AG04450 (cell line): Measurements from ENCODE around the gene MEIS2. TPM values are rescaled to one million over a fixed set of nuclear protein-coding genes. Genes with fewer than 3 reads are reported as not detected.

Source experiments
- CTCF ChIA-PET: fragments of 300-600, 350-600 bp; formaldehyde crosslinking; extraction: SDS; loops from one replicate; lab custom pipeline; 2022; ENCODE audit warnings: antibody characterized with exemption, inconsistent platforms; lab: Charles Lee
- POLR2A ChIA-PET: fragments of 350-600 bp; formaldehyde crosslinking; extraction: SDS; loops from one replicate; lab custom pipeline; 2021; ENCODE audit warnings: antibody characterized with exemption, inconsistent platforms; lab: Yijun Ruan, JAX
- DNase-seq: peaks from one replicate; pipeline ENCODE4 v3.0.0-alpha.2; 2011; ENCODE audit warnings: low read depth, low spot score
- H3K27ac ChIP-seq: one replicate; pipeline ENCODE4 v1.5.1; 2012; ENCODE audit warnings: low read depth, low read length, control low read depth
- H3K27me3 ChIP-seq: one replicate; pipeline ENCODE4 v1.6.0; 2012; ENCODE audit warnings: low read length; ENCODE audit not compliant: control insufficient read depth, insufficient read depth
- H3K4me3 ChIP-seq: 2 replicates; pipeline ENCODE4 v1.5.1; 2011; ENCODE audit warnings: mild to moderate bottlenecking, low read depth, low read length, control low read depth
- H3K9me3 ChIP-seq: 2 replicates; pipeline ENCODE4 v1.5.1; 2012; ENCODE audit warnings: low read length; ENCODE audit not compliant: control insufficient read depth, insufficient read depth
- polyA plus RNA-seq: library from polyadenylated mRNA; depleted of rRNA; stranded (reverse); fragments of >200 nt; gene quantifications from 2 replicates; pipeline ENCODE4 v1.2.3, GENCODE V29; 2011
- TF ChIP-seq, protein P1 (sequence below): IDR thresholded peaks from 2 replicates; pipeline ENCODE4 v1.5.1; 2011; ENCODE audit warnings: low read depth, low read length, control low read depth, inconsistent platforms

Gene MEIS2
- polyA plus RNA-seq, 1 experiment = 31.7 TPM

DNA sequence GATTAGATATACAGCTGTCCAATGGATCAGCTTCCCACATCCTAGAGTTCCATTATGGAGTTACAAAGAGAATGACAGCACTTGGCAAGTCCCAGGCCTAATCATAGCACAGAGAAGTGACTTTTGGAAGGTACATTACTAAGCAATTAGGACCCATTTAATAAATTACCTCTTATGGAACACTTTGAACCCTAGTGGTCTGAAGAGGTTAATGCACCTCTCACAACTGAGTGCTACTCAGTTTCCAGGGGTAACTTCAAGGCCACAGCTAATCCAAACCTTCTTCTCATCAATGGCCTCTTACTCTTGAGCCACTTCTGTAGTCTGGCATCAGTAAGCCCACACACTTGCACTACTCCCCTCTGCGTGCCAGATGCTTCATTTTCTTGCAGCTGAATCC is 34.9 kb upstream of the MEIS2 start:
- no peak overlapping the region for H3K27ac ChIP-seq
- no peaks in the 10 kb centered on the region for H3K9me3 ChIP-seq
- no peak for DNase-seq
- no peak overlapping the region for H3K4me3 ChIP-seq
- no peaks in the 10 kb centered on the region for H3K27me3 ChIP-seq
- ChIA-PET CTCF (interaction anchor here (0.6 to 5.7 kb wide), 7 partner anchors 11 to 1404 kb away, joined by 3 to 87 read pairs (median 3); no protein-coding TSS in a partner anchor), POLR2A (no interaction called here)
- TF ChIP-seq, protein P1, sequence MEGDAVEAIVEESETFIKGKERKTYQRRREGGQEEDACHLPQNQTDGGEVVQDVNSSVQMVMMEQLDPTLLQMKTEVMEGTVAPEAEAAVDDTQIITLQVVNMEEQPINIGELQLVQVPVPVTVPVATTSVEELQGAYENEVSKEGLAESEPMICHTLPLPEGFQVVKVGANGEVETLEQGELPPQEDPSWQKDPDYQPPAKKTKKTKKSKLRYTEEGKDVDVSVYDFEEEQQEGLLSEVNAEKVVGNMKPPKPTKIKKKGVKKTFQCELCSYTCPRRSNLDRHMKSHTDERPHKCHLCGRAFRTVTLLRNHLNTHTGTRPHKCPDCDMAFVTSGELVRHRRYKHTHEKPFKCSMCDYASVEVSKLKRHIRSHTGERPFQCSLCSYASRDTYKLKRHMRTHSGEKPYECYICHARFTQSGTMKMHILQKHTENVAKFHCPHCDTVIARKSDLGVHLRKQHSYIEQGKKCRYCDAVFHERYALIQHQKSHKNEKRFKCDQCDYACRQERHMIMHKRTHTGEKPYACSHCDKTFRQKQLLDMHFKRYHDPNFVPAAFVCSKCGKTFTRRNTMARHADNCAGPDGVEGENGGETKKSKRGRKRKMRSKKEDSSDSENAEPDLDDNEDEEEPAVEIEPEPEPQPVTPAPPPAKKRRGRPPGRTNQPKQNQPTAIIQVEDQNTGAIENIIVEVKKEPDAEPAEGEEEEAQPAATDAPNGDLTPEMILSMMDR = peak; percentile 32

DNA sequence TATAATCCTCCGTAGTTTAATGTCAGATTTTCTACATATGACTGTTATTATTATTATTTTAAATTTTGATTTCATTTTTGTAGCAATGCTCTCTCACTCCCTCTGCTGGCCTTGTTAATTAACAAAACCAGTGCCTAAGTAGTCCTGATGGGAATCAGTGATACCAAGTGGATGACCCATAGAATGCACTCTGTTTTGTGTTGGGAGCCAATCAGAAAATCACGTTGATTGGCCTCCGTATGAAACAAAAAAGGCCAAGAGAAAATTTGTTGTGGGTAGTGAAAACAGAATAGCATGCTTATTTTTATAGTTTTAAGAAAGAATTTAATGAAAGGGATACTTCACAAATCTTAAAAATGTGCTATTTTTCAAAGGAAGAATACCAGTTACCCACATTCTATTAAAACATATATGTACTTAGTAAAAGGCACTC is 34.4 kb upstream of the MEIS2 start:
- no peak overlapping the region for H3K27ac ChIP-seq
- ChIA-PET CTCF (interaction anchor here (0.6 to 5.7 kb wide), 20 partner anchors 11 to 1612 kb away, joined by 3 to 87 read pairs (median 4); partner anchors contain the start of gene MEIS2), POLR2A (no interaction called here)
- TF ChIP-seq, protein P1 = peak; percentile 84
- DNase-seq = no peak
- no peaks in the 10 kb centered on the region for H3K9me3 ChIP-seq
- no peak overlapping the region for H3K4me3 ChIP-seq
- no peaks in the 10 kb centered on the region for H3K27me3 ChIP-seq

DNA sequence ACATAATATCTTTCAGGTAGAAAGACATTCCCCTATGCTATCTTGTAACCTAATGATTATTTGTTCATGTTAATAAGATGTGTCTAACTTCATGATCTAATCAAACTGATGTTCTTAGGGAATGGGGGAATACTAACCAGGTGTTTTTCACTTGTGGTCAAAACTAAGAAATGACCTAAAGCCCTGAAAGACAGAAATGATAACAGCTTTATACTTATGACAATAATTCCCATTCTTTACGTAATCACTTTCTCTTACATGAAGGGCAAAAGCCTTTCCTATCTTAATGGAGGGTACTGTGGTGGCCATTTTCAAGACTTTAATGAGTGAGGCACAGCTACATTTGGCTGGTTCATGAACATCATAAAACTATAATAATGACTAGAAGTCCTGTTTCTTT is 33.9 kb upstream of the MEIS2 start:
- ChIA-PET POLR2A (no interaction called here), CTCF (interaction anchor here (0.6 to 5.7 kb wide), 26 partner anchors 11 to 1611 kb away, joined by 3 to 87 read pairs (median 4); partner anchors contain the start of gene MEIS2)
- no peaks in the 10 kb centered on the region for H3K27me3 ChIP-seq
- no peaks in the 10 kb centered on the region for H3K9me3 ChIP-seq
- TF ChIP-seq, protein P1 = no peak
- H3K27ac ChIP-seq = no peak overlapping the region
- no peak overlapping the region for H3K4me3 ChIP-seq
- DNase-seq = no peak

DNA sequence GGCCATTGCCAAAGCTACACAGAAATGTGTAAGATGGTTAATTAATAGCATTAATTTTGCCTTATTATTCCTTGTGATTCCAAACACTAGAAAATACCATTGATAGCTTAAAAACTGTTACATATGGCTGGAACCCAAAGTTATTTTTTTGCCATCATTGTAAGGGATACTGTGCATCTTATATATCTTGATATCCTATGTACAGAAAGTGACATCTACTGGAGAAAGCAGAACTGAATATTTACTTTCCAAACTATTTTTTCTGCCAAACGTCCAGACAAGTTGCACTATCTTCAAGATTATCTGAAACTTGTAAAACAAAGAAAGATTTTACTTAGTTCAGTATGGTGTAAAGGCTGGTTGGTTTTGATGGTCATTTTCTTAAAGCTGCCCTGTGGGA is 33.3 kb upstream of the MEIS2 start:
- POLR2A ChIA-PET = no interaction called here
- no peak for DNase-seq
- TF ChIP-seq, protein P1 = peak; percentile 42; the same call in 1 of the 2 replicates
- no peak overlapping the region for H3K4me3 ChIP-seq
- CTCF ChIA-PET = interaction anchor here (0.6 to 5.7 kb wide), 34 partner anchors 9 to 1845 kb away, joined by 3 to 87 read pairs (median 4); partner anchors contain the start of gene MEIS2
- H3K27me3 ChIP-seq = no peaks in the 10 kb centered on the region
- no peak overlapping the region for H3K27ac ChIP-seq
- no peaks in the 10 kb centered on the region for H3K9me3 ChIP-seq

DNA sequence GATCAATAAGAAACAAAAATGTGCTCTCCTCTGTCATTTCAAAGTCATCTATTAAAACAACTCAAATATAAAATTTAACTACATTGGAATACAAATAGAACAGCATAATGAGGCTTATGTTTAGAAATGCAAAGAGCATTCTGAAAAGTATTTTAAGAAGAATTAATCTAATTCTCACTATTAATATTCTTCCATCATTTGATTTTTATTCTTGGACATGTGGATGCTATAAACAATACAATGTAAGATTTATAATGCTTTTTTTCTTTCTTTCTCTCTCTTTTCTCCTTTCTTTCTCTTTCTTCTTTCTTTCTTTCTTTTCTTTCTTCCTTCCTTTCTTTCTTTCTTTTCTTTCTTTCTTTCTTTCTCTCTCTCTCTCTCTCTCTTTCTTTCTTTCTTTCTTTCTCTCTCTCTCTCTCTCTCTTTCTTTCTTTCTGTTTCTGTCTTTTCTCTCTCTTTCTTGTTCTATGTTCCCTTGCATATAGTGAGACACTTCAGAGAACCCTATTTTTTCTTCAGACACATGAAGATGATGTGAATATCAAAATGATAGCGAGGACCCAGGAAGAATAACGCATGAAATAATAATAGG is 32.6 kb upstream of the MEIS2 start:
- DNase-seq = no peak
- POLR2A ChIA-PET = no interaction called here

More for the DNA sequence above, 32.6 kb upstream of the MEIS2 start:
- Histone ChIP-seq H3K4me3 (no peak overlapping the region), H3K9me3 (no peaks in the 10 kb centered on the region), H3K27ac (no peak overlapping the region), H3K27me3 (no peaks in the 10 kb centered on the region)
- CTCF ChIA-PET = interaction anchor here (0.6 to 5.7 kb wide), 20 partner anchors 9 to 1844 kb away, joined by 3 to 87 read pairs (median 3); no protein-coding TSS in a partner anchor
- TF ChIP-seq, protein P1 = no peak
